SK-MEL-5 (cell line): Measurements from ENCODE around the gene SGCE. TPM values are rescaled to one million over a fixed set of nuclear protein-coding genes. Genes with fewer than 3 reads are reported as not detected.
"Not testable (repeated sequence)": the region's sequence is repeated elsewhere in the genome, so short reads cannot be mapped to it uniquely, and the experiment has no call there.

ENCODE experiments used
- DNase-seq: peaks from one replicate; pipeline ENCODE4 v3.0.0-alpha.2; 2016; ENCODE audit warnings: low read depth, low spot score
- in situ Hi-C: cut with HindIII; loops from 2 replicates; pipeline ENCODE4 v1.10.0; 2016; ENCODE audit warnings: low sequenced_read_pairs, high pct_unique_total_duplicates, low pct_unique_long_range_greater_than_20kb
- polyA plus RNA-seq, 2 experiments: library from polyadenylated mRNA; depleted of rRNA; stranded (reverse); fragments of >200 nt; gene quantifications; 2 replicates each; pipeline ENCODE4 v1.2.3, GENCODE V29; 2015
- total RNA-seq: library from RNA; depleted of rRNA; stranded (reverse); fragments of >200 nt; shearing (Covaris generic); gene quantifications from 2 replicates; pipeline ENCODE4 v1.2.3, GENCODE V29; 2014; rRNA removed

Gene SGCE
- total RNA-seq: 69.9 and 76.4 TPM in 2 replicates
- polyA plus RNA-seq (2015; cell fraction: cytosol; rRNA removed): 60.4 and 68.5 TPM in 2 replicates
- 50.5 and 54.8 TPM in 2 replicates for polyA plus RNA-seq (2015; cell fraction: nucleus; rRNA removed)

GRCh38 chr7:94655848-94656657 lies at the start of gene SGCE:
Gene SGCE, minus strand, starts transcription at chr7:94656133. Its CDS starts 35 bp downstream, at chr7:94656098.
- in situ Hi-C loops: no loop called here
- peak; percentile 83 for DNase-seq

GRCh38 chr7:94705155-94706021 lies 49.5 kb upstream of the SGCE start:
- DNase-seq: not testable (repeated sequence)

GRCh38 chr7:94701555-94701973 lies 45.6 kb upstream of the SGCE start:
- peak; percentile 98 for DNase-seq
- in situ Hi-C loops: no loop called here

More at GRCh38 chr7:94705155-94706021, 49.5 kb upstream of the SGCE start:
- in situ Hi-C loops: not testable (repeated sequence)

GRCh38 chr7:94700926-94701554 lies 45.1 kb upstream of the SGCE start:
- in situ Hi-C loops: no loop called here
- DNase-seq: peak; percentile 63

GRCh38 chr7:94698275-94698674 lies 42.3 kb upstream of the SGCE start:
- in situ Hi-C loops: no loop called here
- DNase-seq: peak; percentile 66

GRCh38 chr7:94697035-94697974 lies 41.4 kb upstream of the SGCE start:
- in situ Hi-C loops: no loop called here
- peak; percentile 84 for DNase-seq

- in situ Hi-C loops: no loop called here
Observed at GRCh38 chr7:94687810-94688209, 31.9 kb upstream of the SGCE start.

GRCh38 chr7:94687076-94687475 lies 31.1 kb upstream of the SGCE start:
- in situ Hi-C loops: no loop called here
- no peak for DNase-seq

More at GRCh38 chr7:94687810-94688209, 31.9 kb upstream of the SGCE start:
- DNase-seq: no peak

- in situ Hi-C loops: no loop called here
- no peak for DNase-seq
Observed at GRCh38 chr7:94683066-94683465, 27.1 kb upstream of the SGCE start.

- in situ Hi-C loops: no loop called here
- DNase-seq: no peak
Observed at GRCh38 chr7:94679358-94679757, 23.4 kb upstream of the SGCE start.

GRCh38 chr7:94676431-94676830 lies 20.5 kb upstream of the SGCE start:
- in situ Hi-C loops: no loop called here
- DNase-seq: no peak

GRCh38 chr7:94675356-94675755 lies 19.4 kb upstream of the SGCE start:
- in situ Hi-C loops: no loop called here
- DNase-seq: no peak

GRCh38 chr7:94671444-94672235 lies 15.7 kb upstream of the SGCE start:
- in situ Hi-C loops: no loop called here
- no peak for DNase-seq

- no peak for DNase-seq
- in situ Hi-C loops: no loop called here
Observed at GRCh38 chr7:94669773-94670495, 14.0 kb upstream of the SGCE start.

GRCh38 chr7:94666879-94667587 lies 11.1 kb upstream of the SGCE start:
- in situ Hi-C loops: no loop called here
- no peak for DNase-seq
